ENCODE results near the gene NUTM2D.
"Not testable (repeated sequence)": the region's sequence is repeated elsewhere in the genome, so short reads cannot be mapped to it uniquely, and the experiment has no call there.

The NUTM2D gene

DNA sequence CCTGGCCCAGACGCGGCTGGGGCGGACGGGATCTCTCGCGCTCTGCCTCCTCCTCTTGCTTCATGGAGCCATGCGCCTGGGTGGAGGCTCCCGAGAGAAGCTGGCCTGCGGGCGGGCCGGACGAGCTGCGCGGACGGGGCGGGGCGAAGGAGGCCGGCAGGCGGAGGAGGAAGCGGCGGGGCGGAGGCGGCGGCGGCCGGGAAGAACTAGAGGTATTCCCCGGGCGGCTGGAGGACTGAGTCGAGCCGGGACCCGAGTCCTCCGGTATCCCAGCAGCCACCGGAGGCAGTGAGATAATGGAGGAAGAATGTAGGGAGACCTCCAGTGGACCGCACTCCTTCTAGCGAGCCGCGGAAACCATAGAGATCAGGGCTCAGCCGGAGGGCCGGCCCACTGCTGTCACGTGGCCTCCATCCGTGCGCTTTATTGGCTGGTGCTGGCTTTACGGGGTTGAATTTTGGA lies 15.3 kb upstream of the NUTM2D start:
- not testable (repeated sequence) for H3K36me3 ChIP-seq (ENCODE audit: control insufficient read depth, insufficient read depth, low read length); H3K27me3 ChIP-seq (replicated peaks; ENCODE audit: control insufficient read depth, insufficient read depth, low read length)
- H3K4me3 ChIP-seq (replicated peaks; ENCODE audit: low read depth, low read length) = peak overlapping the region; percentile 63
- peak; percentile 84 for DNase-seq (ENCODE audit: extremely low read depth, insufficient read length)

DNA sequence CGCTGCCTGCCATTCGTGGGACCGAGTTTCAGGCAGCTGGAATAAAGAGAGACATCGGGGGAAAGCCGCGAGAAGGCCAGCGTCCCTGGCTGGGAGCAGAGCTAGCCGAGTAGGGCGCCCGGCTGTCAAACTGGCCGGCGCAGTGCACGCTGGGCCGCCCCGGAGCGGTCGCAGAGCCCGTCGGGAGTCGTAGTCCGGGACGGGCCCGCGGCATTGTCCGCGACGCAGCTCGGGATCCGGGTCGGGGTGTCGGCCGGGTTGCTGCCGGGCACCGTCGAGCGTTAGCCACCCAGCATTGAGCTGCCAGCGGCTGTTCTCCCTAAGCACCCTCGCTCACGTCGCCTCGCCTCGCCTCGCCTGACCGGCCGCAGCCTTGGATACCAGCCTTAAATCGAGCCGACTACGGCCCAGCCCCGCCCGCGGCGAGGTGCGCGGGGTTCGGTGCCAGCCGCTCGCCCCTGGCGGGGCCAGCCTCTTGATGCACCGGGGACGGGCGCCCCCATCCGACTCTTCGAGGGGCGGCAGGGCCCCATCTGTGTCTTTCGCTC lies 14.8 kb upstream of the NUTM2D start:
- not testable (repeated sequence) for H3K27me3 ChIP-seq (replicated peaks; ENCODE audit: control insufficient read depth, insufficient read depth, low read length); H3K36me3 ChIP-seq (ENCODE audit: control insufficient read depth, insufficient read depth, low read length)
- peak overlapping the region; percentile 56 for H3K4me3 ChIP-seq (replicated peaks; ENCODE audit: low read depth, low read length)
- peak; percentile 87 for DNase-seq (ENCODE audit: extremely low read depth, insufficient read length)

DNA sequence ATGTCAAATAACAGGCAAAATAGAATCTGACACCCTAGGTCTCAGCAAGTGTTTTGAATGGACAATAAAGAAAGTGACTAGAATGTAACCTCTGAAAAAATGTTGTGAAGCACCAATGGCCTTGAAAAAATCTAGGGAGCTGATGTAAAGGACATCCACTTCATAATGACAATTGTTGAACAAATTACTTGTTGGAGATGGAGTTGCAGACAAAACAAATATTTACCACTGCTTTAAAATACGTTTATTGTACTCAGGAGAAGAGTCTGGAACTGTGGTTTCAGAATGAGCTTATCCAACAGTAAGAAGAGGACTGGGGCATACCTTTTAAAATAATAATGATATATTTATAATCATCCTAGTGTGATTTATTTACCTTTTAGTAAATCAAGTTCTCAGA lies 11.8 kb upstream of the NUTM2D start:
- not testable (repeated sequence) for H3K36me3 ChIP-seq (ENCODE audit: control insufficient read depth, insufficient read depth, low read length); DNase-seq (ENCODE audit: extremely low read depth, insufficient read length); H3K4me3 ChIP-seq (replicated peaks; ENCODE audit: low read depth, low read length); H3K27me3 ChIP-seq (replicated peaks; ENCODE audit: control insufficient read depth, insufficient read depth, low read length)

DNA sequence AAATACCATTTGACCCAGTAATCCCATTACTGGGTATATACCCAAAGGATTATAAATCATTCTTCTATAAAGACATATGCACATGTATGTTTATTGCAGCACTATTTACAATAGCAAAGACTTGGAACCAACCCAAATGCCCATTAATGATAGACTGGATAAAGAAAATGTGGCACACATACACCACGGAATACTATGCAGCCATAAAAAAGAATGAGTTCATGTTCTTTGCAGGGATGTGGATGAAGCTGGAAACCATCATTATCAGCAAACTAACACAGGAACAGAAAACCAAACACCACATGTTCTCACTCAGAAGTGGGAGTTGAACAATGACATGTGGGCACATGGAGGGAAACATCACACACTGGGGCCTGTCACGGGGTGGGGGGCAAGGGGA lies 7.4 kb upstream of the NUTM2D start:
- not testable (repeated sequence) for H3K27me3 ChIP-seq (replicated peaks; ENCODE audit: control insufficient read depth, insufficient read depth, low read length); H3K36me3 ChIP-seq (ENCODE audit: control insufficient read depth, insufficient read depth, low read length); H3K4me3 ChIP-seq (replicated peaks; ENCODE audit: low read depth, low read length); DNase-seq (ENCODE audit: extremely low read depth, insufficient read length)

DNA sequence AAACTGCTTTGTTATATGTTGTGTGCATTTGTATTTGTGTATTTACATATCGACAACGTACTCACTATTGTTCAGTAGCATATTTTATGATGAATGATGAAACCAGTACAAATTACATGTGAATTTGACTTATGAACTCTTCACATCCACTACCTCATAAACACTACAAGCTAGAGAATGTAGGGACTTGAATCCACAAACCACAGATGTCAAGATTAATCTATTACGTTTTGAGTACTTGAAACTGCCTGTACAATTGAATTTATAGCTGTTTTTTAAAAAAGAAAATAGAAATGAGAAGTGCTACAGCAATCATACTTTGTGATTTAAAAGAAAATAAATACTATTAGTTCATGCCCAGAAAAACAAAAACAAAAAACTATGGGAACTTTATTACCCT lies 4.7 kb upstream of the NUTM2D start:
- H3K36me3 ChIP-seq (ENCODE audit: control insufficient read depth, insufficient read depth, low read length); DNase-seq (ENCODE audit: extremely low read depth, insufficient read length); H3K27me3 ChIP-seq (replicated peaks; ENCODE audit: control insufficient read depth, insufficient read depth, low read length); H3K4me3 ChIP-seq (replicated peaks; ENCODE audit: low read depth, low read length): not testable (repeated sequence)

DNA sequence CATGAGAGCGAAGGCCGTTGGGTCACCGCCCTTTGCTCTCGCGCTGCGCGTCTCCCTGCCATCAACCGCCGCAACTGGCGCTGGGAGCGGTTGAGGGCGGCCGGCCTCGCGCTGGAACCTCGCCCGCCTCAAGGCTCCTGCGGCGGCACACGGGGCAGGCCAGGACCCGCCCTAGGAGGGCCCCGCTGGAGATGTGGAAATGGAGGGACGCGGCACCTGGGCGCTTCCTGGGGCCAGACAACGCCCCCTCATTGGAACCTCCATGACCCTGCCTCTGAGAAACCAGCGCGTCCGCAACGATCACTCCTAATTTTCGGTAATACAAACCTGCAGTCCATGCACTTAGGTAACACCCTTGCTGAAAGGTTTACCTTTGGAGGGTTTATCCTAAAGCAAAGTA lies 2.4 kb upstream of the NUTM2D start:
- H3K27me3 ChIP-seq (replicated peaks; ENCODE audit: control insufficient read depth, insufficient read depth, low read length); H3K4me3 ChIP-seq (replicated peaks; ENCODE audit: low read depth, low read length); DNase-seq (ENCODE audit: extremely low read depth, insufficient read length); H3K36me3 ChIP-seq (ENCODE audit: control insufficient read depth, insufficient read depth, low read length): not testable (repeated sequence)

DNA sequence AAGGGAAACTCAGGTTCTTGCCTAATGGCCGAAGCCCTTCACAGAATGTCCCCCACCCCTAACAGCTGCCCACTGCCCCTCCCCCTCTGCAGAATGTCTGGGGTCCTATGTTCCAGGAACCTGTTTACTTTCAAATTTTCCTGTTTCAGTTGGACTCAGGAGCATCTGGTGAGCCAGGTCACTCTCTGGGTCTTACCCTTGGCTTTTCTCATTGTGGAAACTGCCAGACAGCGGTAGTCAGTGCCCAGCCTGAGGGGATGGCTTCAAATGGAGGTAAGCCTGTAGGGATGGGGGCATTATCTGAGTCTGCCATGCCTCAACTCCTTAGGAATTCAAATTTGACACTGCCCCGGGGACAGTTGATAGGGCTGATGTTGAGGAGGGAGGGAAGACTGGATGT lies 615 bp downstream of the NUTM2D start:
- H3K36me3 ChIP-seq (ENCODE audit: control insufficient read depth, insufficient read depth, low read length); H3K27me3 ChIP-seq (replicated peaks; ENCODE audit: control insufficient read depth, insufficient read depth, low read length); DNase-seq (ENCODE audit: extremely low read depth, insufficient read length); H3K4me3 ChIP-seq (replicated peaks; ENCODE audit: low read depth, low read length): not testable (repeated sequence)

DNA sequence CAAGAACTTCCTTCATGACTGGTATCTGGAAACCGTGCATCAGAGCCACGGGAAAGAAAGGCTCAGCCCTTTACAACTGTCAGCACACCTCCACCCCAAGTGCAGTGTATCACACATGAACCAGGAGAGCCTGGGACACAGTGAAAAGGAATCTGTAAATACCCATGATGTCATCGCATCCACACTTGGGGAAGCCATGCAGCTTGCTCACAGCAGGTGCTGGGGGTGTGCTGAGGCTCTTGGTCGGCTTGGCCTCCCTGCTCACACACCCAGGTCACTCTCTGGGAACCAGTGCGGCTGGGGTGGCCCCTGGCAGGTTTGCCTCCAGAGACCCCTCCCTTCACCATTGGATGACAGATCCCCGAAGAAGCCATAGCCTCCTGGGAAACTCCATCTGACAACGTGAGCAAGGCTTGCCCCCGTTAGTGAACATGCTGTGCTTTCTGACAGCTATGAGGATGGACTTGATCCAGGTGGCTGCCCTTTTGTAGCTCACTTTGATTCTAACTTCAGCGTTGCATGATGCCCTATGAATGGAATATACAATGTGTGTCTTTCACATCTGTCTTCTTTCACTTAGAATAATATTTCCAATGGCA lies 12.1 kb downstream of the NUTM2D start:
- H3K27me3 ChIP-seq (replicated peaks; ENCODE audit: control insufficient read depth, insufficient read depth, low read length); H3K36me3 ChIP-seq (ENCODE audit: control insufficient read depth, insufficient read depth, low read length); DNase-seq (ENCODE audit: extremely low read depth, insufficient read length); H3K4me3 ChIP-seq (replicated peaks; ENCODE audit: low read depth, low read length): not testable (repeated sequence)

DNA sequence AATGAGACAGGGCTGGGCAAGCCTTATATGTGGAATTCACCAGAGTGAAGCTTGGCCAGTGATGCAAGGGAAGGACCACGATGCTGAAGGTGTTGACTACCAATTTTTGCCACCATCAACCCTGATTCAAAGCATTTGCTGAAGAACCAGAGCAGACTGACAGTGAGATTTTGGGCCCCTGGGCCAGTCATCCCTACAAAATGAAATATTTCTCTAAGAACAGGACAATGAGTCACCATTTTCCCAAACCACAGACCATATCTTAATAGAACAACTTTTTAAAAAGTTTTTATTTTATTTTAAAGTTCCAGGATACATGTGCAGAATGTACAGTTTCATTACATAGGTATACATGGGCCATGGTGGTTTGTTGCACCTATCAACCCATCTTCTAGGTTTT lies 16.5 kb downstream of the NUTM2D start:
- not testable (repeated sequence) for DNase-seq (ENCODE audit: extremely low read depth, insufficient read length); H3K4me3 ChIP-seq (replicated peaks; ENCODE audit: low read depth, low read length); H3K36me3 ChIP-seq (ENCODE audit: control insufficient read depth, insufficient read depth, low read length); H3K27me3 ChIP-seq (replicated peaks; ENCODE audit: control insufficient read depth, insufficient read depth, low read length)

DNA sequence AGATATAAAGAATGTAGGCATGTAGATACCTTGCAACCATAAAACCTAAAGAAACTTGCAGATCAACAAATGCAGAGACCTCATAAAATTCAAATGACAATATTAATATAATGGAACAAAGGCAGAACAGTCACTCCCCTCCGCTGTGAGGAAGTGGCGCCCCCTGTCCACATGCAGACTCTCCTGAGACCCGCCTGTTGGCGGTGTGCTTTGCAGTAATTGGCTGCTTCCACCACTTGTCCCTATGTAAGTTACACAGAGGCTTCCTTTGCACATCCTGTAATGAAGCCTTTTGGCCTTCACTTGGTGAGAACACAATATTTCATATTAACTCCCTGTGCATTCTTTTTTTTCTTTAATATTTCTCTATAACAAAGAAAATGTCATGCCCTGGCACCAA lies 21.6 kb downstream of the NUTM2D start:
- H3K36me3 ChIP-seq (ENCODE audit: control insufficient read depth, insufficient read depth, low read length); DNase-seq (ENCODE audit: extremely low read depth, insufficient read length); H3K4me3 ChIP-seq (replicated peaks; ENCODE audit: low read depth, low read length); H3K27me3 ChIP-seq (replicated peaks; ENCODE audit: control insufficient read depth, insufficient read depth, low read length): not testable (repeated sequence)

DNA sequence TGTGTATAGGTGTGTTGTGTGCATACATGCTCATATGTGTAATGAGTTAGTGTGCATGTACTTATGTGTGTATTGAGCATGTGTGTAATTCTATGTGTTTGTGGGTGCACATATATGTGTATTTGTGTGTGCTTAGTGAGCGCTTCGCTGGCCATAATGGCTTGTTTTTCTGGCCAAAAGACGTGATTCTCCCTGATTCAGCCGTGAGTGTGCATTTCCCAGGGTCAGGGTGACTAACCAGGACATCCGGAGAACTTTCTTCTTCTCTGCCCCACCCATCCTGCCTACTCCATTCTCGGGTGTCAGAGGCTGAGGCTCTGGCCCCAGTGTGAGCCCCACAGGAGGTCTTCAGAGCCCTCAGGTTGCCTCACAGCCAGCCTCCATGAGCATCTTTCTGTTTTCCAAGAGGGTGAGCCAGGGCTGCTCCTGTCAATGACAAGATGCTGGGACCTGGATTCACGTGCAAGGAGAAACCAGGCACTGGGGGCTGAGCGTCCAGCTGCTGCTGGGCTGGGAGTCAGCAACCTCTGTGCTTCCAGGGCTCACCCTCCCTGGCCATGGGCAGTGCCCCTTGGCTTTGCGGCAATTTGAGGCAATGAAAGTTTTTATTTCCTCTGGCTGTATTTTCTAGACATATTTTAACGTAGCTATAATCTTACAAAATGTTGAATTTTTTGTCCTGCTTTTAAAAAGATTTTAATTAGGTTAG lies 25.8 kb downstream of the NUTM2D start:
- H3K27me3 ChIP-seq (replicated peaks; ENCODE audit: control insufficient read depth, insufficient read depth, low read length); H3K36me3 ChIP-seq (ENCODE audit: control insufficient read depth, insufficient read depth, low read length); DNase-seq (ENCODE audit: extremely low read depth, insufficient read length); H3K4me3 ChIP-seq (replicated peaks; ENCODE audit: low read depth, low read length): not testable (repeated sequence)

DNA sequence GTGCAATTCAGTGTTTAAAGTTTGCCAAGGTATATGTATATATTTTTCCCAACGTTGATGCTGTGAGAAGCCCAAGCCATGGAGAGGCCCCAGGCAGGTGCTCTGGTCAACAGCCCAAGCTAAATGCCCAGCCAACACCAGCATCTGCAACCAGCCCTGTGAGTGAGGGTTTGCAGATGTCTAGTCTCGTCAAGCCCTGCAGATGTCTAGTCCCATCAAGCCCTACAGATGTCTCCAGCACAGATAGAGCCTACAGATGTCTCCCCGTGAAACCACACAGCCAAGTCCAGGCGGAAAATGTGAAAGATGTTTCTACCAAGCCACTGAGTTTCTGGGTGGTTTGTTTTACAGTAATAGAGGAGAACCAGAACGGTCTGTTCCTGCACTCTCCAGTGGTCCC lies 26.7 kb downstream of the NUTM2D start:
- not testable (repeated sequence) for H3K27me3 ChIP-seq (replicated peaks; ENCODE audit: control insufficient read depth, insufficient read depth, low read length); H3K4me3 ChIP-seq (replicated peaks; ENCODE audit: low read depth, low read length); DNase-seq (ENCODE audit: extremely low read depth, insufficient read length); H3K36me3 ChIP-seq (ENCODE audit: control insufficient read depth, insufficient read depth, low read length)

DNA sequence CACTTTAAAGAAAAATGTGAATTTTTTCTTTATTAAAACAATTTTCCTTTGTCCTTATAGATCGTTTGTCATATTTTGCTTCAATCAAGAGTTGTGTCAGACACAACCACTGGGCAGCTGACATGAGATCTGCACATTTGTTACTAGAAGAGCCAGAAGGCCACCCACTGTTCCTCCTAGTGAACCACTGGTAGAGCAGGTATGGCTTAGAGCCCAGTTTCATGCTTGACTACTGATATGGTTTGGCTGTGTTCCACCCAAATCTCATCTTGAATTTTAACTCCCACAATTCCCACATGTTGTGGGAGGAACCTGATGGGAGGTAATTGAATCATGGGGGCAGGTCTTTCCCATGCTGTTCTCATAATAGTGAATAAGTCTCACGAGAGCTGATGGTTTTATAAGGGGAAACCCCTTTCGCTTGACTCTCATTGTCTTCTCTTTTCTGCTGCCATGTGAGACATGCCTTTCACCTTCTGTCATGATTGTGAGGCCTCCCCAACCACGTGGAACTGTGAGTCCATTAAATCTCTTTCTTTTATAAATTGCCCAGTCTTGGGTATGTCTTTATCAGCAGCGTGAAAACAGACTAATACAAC lies 28.3 kb downstream of the NUTM2D start:
- not testable (repeated sequence) for H3K36me3 ChIP-seq (ENCODE audit: control insufficient read depth, insufficient read depth, low read length); DNase-seq (ENCODE audit: extremely low read depth, insufficient read length); H3K4me3 ChIP-seq (replicated peaks; ENCODE audit: low read depth, low read length); H3K27me3 ChIP-seq (replicated peaks; ENCODE audit: control insufficient read depth, insufficient read depth, low read length)

DNA sequence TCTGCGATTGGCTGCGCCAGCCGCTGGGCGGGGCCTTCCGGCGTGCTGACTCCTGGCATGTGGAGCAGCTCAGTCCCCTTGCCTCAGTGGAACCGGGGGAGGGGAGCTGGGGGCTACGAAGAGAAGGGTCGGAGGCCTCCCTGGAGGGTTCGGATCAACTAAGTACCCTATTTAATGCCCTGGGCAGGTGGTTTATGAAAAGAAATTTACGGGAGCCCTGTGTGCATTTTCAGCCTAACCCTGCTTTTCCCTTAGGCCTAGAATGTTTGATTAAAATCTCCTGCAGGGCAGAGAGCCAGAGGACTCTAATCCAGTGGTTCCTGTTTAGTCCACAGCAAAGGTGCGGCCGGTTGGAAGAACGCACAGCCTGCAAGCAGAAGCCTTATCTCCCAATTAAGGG lies 33.8 kb downstream of the NUTM2D start:
- H3K27me3 ChIP-seq (replicated peaks; ENCODE audit: control insufficient read depth, insufficient read depth, low read length); DNase-seq (ENCODE audit: extremely low read depth, insufficient read length); H3K36me3 ChIP-seq (ENCODE audit: control insufficient read depth, insufficient read depth, low read length); H3K4me3 ChIP-seq (replicated peaks; ENCODE audit: low read depth, low read length): not testable (repeated sequence)

All from GM06990 (cell line).